Breast epithelium (tissue), 4 donors: ENCODE measurements around the gene RND3. TPM values are rescaled to one million over a fixed set of nuclear protein-coding genes. Genes with fewer than 3 reads are reported as not detected.

Experiments
- DNase-seq, 2 donors: peaks; one replicate each; pipeline ENCODE4 v3.0.0-alpha.2; 2019; ENCODE audit warnings: low spot score in 2 of 2
- H3K27ac ChIP-seq, 2 donors: fragments of 200-600 bp; sonication (generic) in 1 of 2; one replicate each; pipeline ENCODE4 v1.5.1; 2016 to 2019; ENCODE audit warnings: mild to moderate bottlenecking in 1 of 2
- H3K27me3 ChIP-seq, 2 donors: fragments of 200-600 bp; sonication (generic) in 1 of 2; one replicate each; pipeline versions ENCODE4 v1.5.1 to v1.6.0; 2017 to 2019; ENCODE audit warnings: control low read depth in 1 of 2, mild to moderate bottlenecking in 1 of 2
- H3K36me3 ChIP-seq: fragments of 200-600 bp; one replicate; pipeline ENCODE4 v1.5.1; 2019
- H3K4me1 ChIP-seq, 2 donors: fragments of 200-600 bp; sonication (generic); one replicate each; pipeline ENCODE4 v1.5.1; 2016 to 2019; ENCODE audit warnings: control low read depth in 1 of 2
- H3K4me3 ChIP-seq, 3 donors: fragments of 200-600 bp; sonication (generic); 1 replicate in 2 of 3; 2 replicates in 1 of 3; pipeline ENCODE4 v1.5.1; 2016 to 2019; ENCODE audit warnings: mild to moderate bottlenecking in 3 of 3, moderate library complexity in 2 of 3
- H3K9me3 ChIP-seq, 2 donors: fragments of 200-600 bp; sonication (generic) in 1 of 2; one replicate each; pipeline ENCODE4 v1.5.1; 2016 to 2019; ENCODE audit warnings: control low read depth in 1 of 2
- CTCF ChIP-seq, 3 donors: fragments of 450-650 bp; IDR thresholded peaks; one replicate each; pipeline ENCODE4 v1.5.1; 2016 to 2017; ENCODE audit warnings: antibody characterized with exemption in 3 of 3, mild to moderate bottlenecking in 3 of 3, moderate library complexity in 3 of 3
- POLR2A ChIP-seq: fragments of 450-650 bp; IDR thresholded peaks from one replicate; pipeline ENCODE4 v1.6.1; 2016; ENCODE audit warnings: antibody characterized with exemption, mild to moderate bottlenecking, moderate library complexity
- POLR2AphosphoS5 ChIP-seq, 3 donors: sonication (generic); formaldehyde crosslinking; IDR thresholded peaks; one replicate each; pipeline ENCODE4 v1.6.1; 2017; ENCODE audit warnings: antibody characterized with exemption in 3 of 3
- intact Hi-C: fragments of 100-400 bp; cut with DNase I; formaldehyde crosslinking; loops from one replicate; pipeline ENCODE4 v1.15.1; 2023; ENCODE audit warnings: low total_unique reads
- total RNA-seq, 3 donors: library from RNA; depleted of rRNA; stranded (reverse); fragments of >200 nt; gene quantifications; one replicate each; pipeline ENCODE4 v1.1.0, GENCODE V29; 2016

RND3 gene
- total RNA-seq, 3 donors from 2014 or later: 89.1 to 105 (median 98.0) TPM

- Histone ChIP-seq H3K36me3 (no peaks in the 10 kb centered on the region), H3K4me3 (no peak overlapping the region), H3K27me3 (no peaks in the 10 kb centered on the region), H3K27ac (no peak overlapping the region), H3K4me1 (no peaks in the 10 kb centered on the region), H3K9me3 (no peaks in the 10 kb centered on the region)
- DNase-seq: no peak
- TF ChIP-seq POLR2A (no peak), POLR2AphosphoS5 (IDR thresholded peaks at IDR 0.05) (no peak), CTCF (IDR thresholded peaks at IDR 0.05) (no peak)
- intact Hi-C loops: no loop called here
These were observed 55.7 kb downstream of the RND3 start for GRCh38 chr2:150431561-150432311.

- no peak for DNase-seq
- H3K27ac ChIP-seq: no peak overlapping the region
- no peaks in the 10 kb centered on the region for H3K36me3 ChIP-seq
- intact Hi-C loops: no loop called here
- H3K4me1 ChIP-seq: no peaks in the 10 kb centered on the region
- TF ChIP-seq POLR2A: no peak
- no peak for TF ChIP-seq CTCF (IDR thresholded peaks at IDR 0.05)
- no peak for TF ChIP-seq POLR2AphosphoS5 (IDR thresholded peaks at IDR 0.05)
- H3K4me3 ChIP-seq: no peak overlapping the region
- no peaks in the 10 kb centered on the region for H3K9me3 ChIP-seq
- no peaks in the 10 kb centered on the region for H3K27me3 ChIP-seq
These were observed 58.0 kb downstream of the RND3 start for GRCh38 chr2:150429384-150429961.

GRCh38 chr2:150428641-150429040, 58.8 kb downstream of the RND3 start:
- H3K27ac ChIP-seq: no peak overlapping the region
- H3K4me1 ChIP-seq: no peaks in the 10 kb centered on the region
- H3K27me3 ChIP-seq: no peaks in the 10 kb centered on the region
- no peaks in the 10 kb centered on the region for H3K9me3 ChIP-seq
- no peaks in the 10 kb centered on the region for H3K36me3 ChIP-seq
- no peak for DNase-seq
- TF ChIP-seq POLR2AphosphoS5 (IDR thresholded peaks at IDR 0.05) (no peak), POLR2A (no peak), CTCF (IDR thresholded peaks at IDR 0.05) (no peak)
- intact Hi-C loops: no loop called here
- no peak overlapping the region for H3K4me3 ChIP-seq

GRCh38 chr2:150427298-150427697, 60.2 kb downstream of the RND3 start:
- TF ChIP-seq POLR2A: no peak

GRCh38 chr2:150426724-150427123, 60.7 kb downstream of the RND3 start:
- no peak for TF ChIP-seq POLR2AphosphoS5 (IDR thresholded peaks at IDR 0.05)
- TF ChIP-seq CTCF (IDR thresholded peaks at IDR 0.05): no peak
- no peak for TF ChIP-seq POLR2A
- no peak for DNase-seq
- Histone ChIP-seq H3K4me3 (no peak overlapping the region), H3K36me3 (no peaks in the 10 kb centered on the region), H3K27ac (no peak overlapping the region), H3K4me1 (no peaks in the 10 kb centered on the region), H3K9me3 (no peaks in the 10 kb centered on the region), H3K27me3 (no peaks in the 10 kb centered on the region)
- intact Hi-C loops: no loop called here

More at GRCh38 chr2:150427298-150427697, 60.2 kb downstream of the RND3 start:
- Histone ChIP-seq H3K27ac (no peak overlapping the region), H3K4me3 (no peak overlapping the region), H3K36me3 (no peaks in the 10 kb centered on the region), H3K9me3 (no peaks in the 10 kb centered on the region), H3K4me1 (no peaks in the 10 kb centered on the region), H3K27me3 (no peaks in the 10 kb centered on the region)
- intact Hi-C loops: no loop called here
- DNase-seq: no peak
